ENCODE measurements around the gene AJAP1. TPM values are rescaled to one million over a fixed set of nuclear protein-coding genes. Genes with fewer than 3 reads are reported as not detected.

Gene AJAP1
- total RNA-seq: not detected in 2 replicates

GRCh38 chr1:4653796-4654725 lies at the start of gene AJAP1:
AJAP1 (plus strand) TSS chr1:4654609; CDS start chr1:4655426, 817 bp downstream.

Measured in bronchial smooth muscle cell (primary cell).